H9 (cell line): ENCODE measurements around the gene BRF1. TPM values are rescaled to one million over a fixed set of nuclear protein-coding genes. Genes with fewer than 3 reads are reported as not detected.

Experiments
- DNase-seq: peaks from one replicate; pipeline ENCODE4 v3.0.0-alpha.2; 2017
- H2AFZ ChIP-seq: one replicate; pipeline ENCODE4 v1.6.1; 2013; ENCODE audit warnings: mild to moderate bottlenecking, low read length, control low read depth, moderate library complexity
- H2AK5ac ChIP-seq: 2 replicates; pipeline ENCODE4 v1.6.1; 2013; ENCODE audit warnings: low read length, control low read depth, mixed read lengths; ENCODE audit not compliant: insufficient read length
- H2BK120ac ChIP-seq: one replicate; pipeline ENCODE4 v1.6.1; 2013; ENCODE audit warnings: low read depth, mild to moderate bottlenecking, low read length, control low read depth, inconsistent platforms; ENCODE audit not compliant: poor library complexity, severe bottlenecking
- H2BK12ac ChIP-seq: 2 replicates; pipeline ENCODE4 v1.6.1; 2013; ENCODE audit warnings: low read length, control low read depth, mixed read lengths, low read depth; ENCODE audit not compliant: insufficient read length
- H2BK15ac ChIP-seq: 2 replicates; pipeline ENCODE4 v1.6.1; 2013; ENCODE audit warnings: low read depth, low read length, control low read depth
- H2BK20ac ChIP-seq: one replicate; pipeline ENCODE4 v1.6.1; 2013; ENCODE audit warnings: low read depth, mild to moderate bottlenecking, low read length, control low read depth, inconsistent platforms; ENCODE audit not compliant: poor library complexity, severe bottlenecking
- H2BK5ac ChIP-seq: 2 replicates; pipeline ENCODE4 v1.6.1; 2013; ENCODE audit warnings: low read length, control low read depth, mixed read lengths; ENCODE audit not compliant: insufficient read length
- H3K14ac ChIP-seq: 2 replicates; pipeline ENCODE4 v1.6.1; 2013; ENCODE audit warnings: low read length, control low read depth; ENCODE audit not compliant: insufficient read depth
- H3K18ac ChIP-seq: 2 replicates; pipeline ENCODE4 v1.6.1; 2013; ENCODE audit warnings: low read depth, mild to moderate bottlenecking, mixed read lengths, low read length, control low read depth; ENCODE audit not compliant: insufficient read length
- H3K23ac ChIP-seq: 2 replicates; pipeline ENCODE4 v1.6.1; 2013; ENCODE audit warnings: low read length, control low read depth, mixed read lengths, low read depth; ENCODE audit not compliant: insufficient read length
- H3K23me2 ChIP-seq: 2 replicates; pipeline ENCODE4 v1.6.1; 2013; ENCODE audit warnings: low read depth, mild to moderate bottlenecking, mixed read lengths, low read length, control low read depth; ENCODE audit not compliant: insufficient read length, poor library complexity, severe bottlenecking
- H3K27ac ChIP-seq: 2 replicates; pipeline ENCODE4 v1.5.1; 2013; ENCODE audit warnings: low read length, control low read depth, mixed read lengths, low read depth; ENCODE audit not compliant: insufficient read length
- H3K27me3 ChIP-seq: 2 replicates; pipeline ENCODE4 v1.6.1; 2013; ENCODE audit warnings: low read length, control low read depth, inconsistent platforms; ENCODE audit not compliant: insufficient read depth
- H3K4ac ChIP-seq: 2 replicates; pipeline ENCODE4 v1.6.1; 2013; ENCODE audit warnings: low read depth, mild to moderate bottlenecking, control low read depth, inconsistent platforms, low read length, moderate library complexity
- H3K4me1 ChIP-seq: 2 replicates; pipeline ENCODE4 v1.6.1; 2013; ENCODE audit warnings: low read length, control low read depth, inconsistent platforms; ENCODE audit not compliant: insufficient read depth
- H3K4me2 ChIP-seq: 2 replicates; pipeline ENCODE4 v1.6.1; 2013; ENCODE audit warnings: low read length, control low read depth, mixed read lengths; ENCODE audit not compliant: insufficient read length, insufficient read depth
- H3K56ac ChIP-seq: 2 replicates; pipeline ENCODE4 v1.6.1; 2013; ENCODE audit warnings: low read depth, mild to moderate bottlenecking, mixed read lengths, low read length, control low read depth; ENCODE audit not compliant: insufficient read length
- H3K79me1 ChIP-seq: 2 replicates; pipeline ENCODE4 v1.6.1; 2013; ENCODE audit warnings: low read depth, mild to moderate bottlenecking, moderate library complexity, low read length, control low read depth, inconsistent platforms; ENCODE audit not compliant: insufficient read depth, poor library complexity, severe bottlenecking
- H3K79me2 ChIP-seq: 2 replicates; pipeline ENCODE4 v1.6.1; 2013; ENCODE audit warnings: low read length, control low read depth, inconsistent platforms; ENCODE audit not compliant: insufficient read depth
- H3K9ac ChIP-seq: 2 replicates; pipeline ENCODE4 v1.6.1; 2013; ENCODE audit warnings: low read length, control low read depth, mixed read lengths; ENCODE audit not compliant: insufficient read length; ENCODE audit errors: extremely low read depth
- H3K9me3 ChIP-seq: one replicate; pipeline ENCODE4 v1.6.1; 2013; ENCODE audit warnings: low read depth, low read length, inconsistent platforms; ENCODE audit not compliant: control insufficient read depth
- H3T11ph ChIP-seq: one replicate; pipeline ENCODE4 v1.6.1; 2013; ENCODE audit warnings: mild to moderate bottlenecking, low read length, control low read depth, inconsistent platforms
- H4K20me1 ChIP-seq: one replicate; pipeline ENCODE4 v1.6.1; 2013; ENCODE audit not compliant: control insufficient read depth, insufficient read length, insufficient read depth
- H4K5ac ChIP-seq: 2 replicates; pipeline ENCODE4 v1.6.1; 2013; ENCODE audit warnings: low read depth, mild to moderate bottlenecking, mixed read lengths, low read length, control low read depth; ENCODE audit not compliant: insufficient read length
- H4K8ac ChIP-seq: replicated peaks from 2 replicates; pipeline ENCODE4 v1.6.1; 2013; ENCODE audit warnings: low read length, control low read depth, mixed read lengths, low read depth; ENCODE audit not compliant: insufficient read length
- H4K91ac ChIP-seq: 2 replicates; pipeline ENCODE4 v1.6.1; 2013; ENCODE audit warnings: low read depth, mild to moderate bottlenecking, moderate library complexity, mixed read lengths, low read length, control low read depth; ENCODE audit not compliant: insufficient read length
- H3K27ac Mint-ChIP-seq, 3 experiments: 2 replicates in 2 of 3; 3 replicates in 1 of 3; pipeline ENCODE4 v1.8.0; 2020 to 2021; ENCODE audit warnings: mixed read lengths in 3 of 3, mild to moderate bottlenecking in 1 of 3, moderate library complexity in 1 of 3
- H3K27me3 Mint-ChIP-seq: 2 replicates; pipeline ENCODE4 v1.8.0; 2021; ENCODE audit warnings: low read depth, mild to moderate bottlenecking, moderate library complexity, mixed read lengths
- H3K36me3 Mint-ChIP-seq, 3 experiments: 2 replicates in 2 of 3; 3 replicates in 1 of 3; pipeline ENCODE4 v1.8.0; 2020 to 2021; ENCODE audit warnings: low read depth in 3 of 3, mixed read lengths in 3 of 3; ENCODE audit not compliant: insufficient read depth in 1 of 3
- H3K4me1 Mint-ChIP-seq, 2 experiments: 2 replicates each; pipeline ENCODE4 v1.8.0; 2020; ENCODE audit warnings: mixed read lengths in 2 of 2
- H3K4me3 Mint-ChIP-seq, 2 experiments: 2 replicates in 1 of 2; 3 replicates in 1 of 2; pipeline ENCODE4 v1.8.0; 2020 to 2021; ENCODE audit warnings: mild to moderate bottlenecking in 2 of 2, mixed read lengths in 2 of 2, moderate library complexity in 1 of 2
- H3K9me3 Mint-ChIP-seq, 2 experiments: 2 replicates in 1 of 2; 3 replicates in 1 of 2; pipeline ENCODE4 v1.8.0; 2020; ENCODE audit warnings: mild to moderate bottlenecking in 2 of 2, mixed read lengths in 2 of 2, moderate library complexity in 1 of 2
- WGBS: extraction: QIAGEN DNeasy Blood & Tissue Kit; methylation state at CpG from one replicate; pipeline ENCODE4 v1.1.7; 2013; ENCODE audit warnings: missing lambda C conversion rate, low lambda C conversion rate, mixed read lengths; ENCODE audit not compliant: insufficient read length; ENCODE audit errors: extremely low coverage; 5-methylcytosine and 5-hydroxymethylcytosine counted together
- total RNA-seq: library from RNA; stranded (reverse); gene quantifications from 2 replicates; pipeline ENCODE4 v1.2.1, GENCODE V29; 2021
- TF ChIP-seq, protein P1 (sequence below): fragments of 200-600 bp; sonication (generic); conservative IDR thresholded peaks from 3 replicates; pipeline ENCODE4 v1.8.0; 2021; ENCODE audit warnings: antibody characterized with exemption, mild to moderate bottlenecking

The BRF1 gene
- total RNA-seq, 1 experiment from 2014 or later: 28.3 TPM

- H3K27me3 Mint-ChIP-seq: no peaks in the 10 kb centered on the region; the same call in 1 of the 2 replicates
- no CpG with 5 or more reads among the region's 15 CpGs for WGBS
Observed at GRCh38 chr14:105333020-105333490, 32.3 kb upstream of the BRF1 start.

More at GRCh38 chr14:105333020-105333490, 32.3 kb upstream of the BRF1 start:
- H4K8ac ChIP-seq: no peak overlapping the region
- Mint-ChIP-seq H3K4me1 (peaks cover 29 to 30% of the 10 kb centered on the region in 2 experiments), H3K4me3 (no peak overlapping the region), H3K9me3 (peaks cover 0 to 4% of the 10 kb centered on the region in 2 experiments; a peak in 1 of 5 replicates), H3K27ac (no peak overlapping the region), H3K36me3 (peaks cover 3 to 13% (median 6%) of the 10 kb centered on the region in 3 experiments; a peak in 6 of 7 replicates)
- H2BK5ac ChIP-seq: no peak overlapping the region
- H2AK5ac ChIP-seq: no peak overlapping the region
- no peak overlapping the region for H3K23ac ChIP-seq
- H4K5ac ChIP-seq: no peak overlapping the region
- TF ChIP-seq, protein P1, sequence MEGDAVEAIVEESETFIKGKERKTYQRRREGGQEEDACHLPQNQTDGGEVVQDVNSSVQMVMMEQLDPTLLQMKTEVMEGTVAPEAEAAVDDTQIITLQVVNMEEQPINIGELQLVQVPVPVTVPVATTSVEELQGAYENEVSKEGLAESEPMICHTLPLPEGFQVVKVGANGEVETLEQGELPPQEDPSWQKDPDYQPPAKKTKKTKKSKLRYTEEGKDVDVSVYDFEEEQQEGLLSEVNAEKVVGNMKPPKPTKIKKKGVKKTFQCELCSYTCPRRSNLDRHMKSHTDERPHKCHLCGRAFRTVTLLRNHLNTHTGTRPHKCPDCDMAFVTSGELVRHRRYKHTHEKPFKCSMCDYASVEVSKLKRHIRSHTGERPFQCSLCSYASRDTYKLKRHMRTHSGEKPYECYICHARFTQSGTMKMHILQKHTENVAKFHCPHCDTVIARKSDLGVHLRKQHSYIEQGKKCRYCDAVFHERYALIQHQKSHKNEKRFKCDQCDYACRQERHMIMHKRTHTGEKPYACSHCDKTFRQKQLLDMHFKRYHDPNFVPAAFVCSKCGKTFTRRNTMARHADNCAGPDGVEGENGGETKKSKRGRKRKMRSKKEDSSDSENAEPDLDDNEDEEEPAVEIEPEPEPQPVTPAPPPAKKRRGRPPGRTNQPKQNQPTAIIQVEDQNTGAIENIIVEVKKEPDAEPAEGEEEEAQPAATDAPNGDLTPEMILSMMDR: no peak
- H2AFZ ChIP-seq: no peak overlapping the region
- H2BK15ac ChIP-seq: no peak overlapping the region
- H3K4me1 ChIP-seq: no peaks in the 10 kb centered on the region
- peak overlapping the region; percentile 31 for H3K18ac ChIP-seq
- H3K27ac ChIP-seq: no peak overlapping the region
- no peak overlapping the region for H2BK120ac ChIP-seq
- H3T11ph ChIP-seq: no peak overlapping the region
- no peak overlapping the region for H3K4ac ChIP-seq
- no peak overlapping the region for H4K91ac ChIP-seq
- peaks cover 7% of the 10 kb centered on the region; the same call in 1 of the 2 replicates for H3K79me2 ChIP-seq
- H3K23me2 ChIP-seq: no peaks in the 10 kb centered on the region
- H3K9me3 ChIP-seq: no peaks in the 10 kb centered on the region
- no peak overlapping the region for H2BK20ac ChIP-seq
- peaks cover 7% of the 10 kb centered on the region for H3K79me1 ChIP-seq
- DNase-seq: no peak
- H2BK12ac ChIP-seq: no peak overlapping the region
- peaks cover 6% of the 10 kb centered on the region for H4K20me1 ChIP-seq
- no peak overlapping the region; the same call in 1 of the 2 replicates for H3K14ac ChIP-seq
- no peak overlapping the region for H3K9ac ChIP-seq
- H3K56ac ChIP-seq: no peak overlapping the region
- H3K27me3 ChIP-seq: no peaks in the 10 kb centered on the region
- H3K4me2 ChIP-seq: no peak overlapping the region
